HepG2 (cell line): Measurements from ENCODE around the gene ZNF444. TPM values are rescaled to one million over a fixed set of nuclear protein-coding genes. Genes with fewer than 3 reads are reported as not detected.
A peak's percentile ranks its signal among the peaks of the same experiment; 100 is the strongest.

ENCODE experiments used
- CREBL2 ChIP-seq: sonication (generic); formaldehyde crosslinking; IDR thresholded peaks from 2 replicates; pipeline ENCODE4 v1.8.1; 2023; ENCODE audit warnings: missing genetic modification reagents, mild to moderate bottlenecking, borderline replicate concordance
- FUBP1 ChIP-seq: sonication (generic); formaldehyde crosslinking; IDR thresholded peaks from 2 replicates; pipeline ENCODE4 v1.5.1; 2020; ENCODE audit warnings: missing genetic modification reagents, mild to moderate bottlenecking, borderline replicate concordance
- MTA1 ChIP-seq: sonication (generic); formaldehyde crosslinking; IDR thresholded peaks from 2 replicates; pipeline ENCODE4 v1.4.0; 2020; ENCODE audit warnings: missing genetic modification reagents, mild to moderate bottlenecking, borderline replicate concordance
- REST ChIP-seq, 2 experiments: IDR thresholded peaks; 2 replicates each; pipeline ENCODE4 v1.6.1; 2011 to 2012; ENCODE audit warnings: low read length in 2 of 2, borderline replicate concordance in 1 of 2, low read depth in 1 of 2, mild to moderate bottlenecking in 1 of 2, moderate library complexity in 1 of 2
- SIN3A ChIP-seq: IDR thresholded peaks from 2 replicates; pipeline ENCODE4 v1.6.1; 2011; ENCODE audit warnings: low read depth, mild to moderate bottlenecking, control low read depth, low read length, borderline replicate concordance
- SMARCC2 ChIP-seq: fragments of 450-650 bp; IDR thresholded peaks from 2 replicates; pipeline ENCODE4 v1.6.1; 2017; ENCODE audit warnings: antibody characterized with exemption, mild to moderate bottlenecking
- TBL1XR1 ChIP-seq: fragments of 150-350 bp; IDR thresholded peaks from 2 replicates; pipeline ENCODE4 v1.6.1; 2014; ENCODE audit warnings: borderline replicate concordance, low read length; ENCODE audit not compliant: partially characterized antibody
- ZBTB14 ChIP-seq: sonication (generic); formaldehyde crosslinking; IDR thresholded peaks from 2 replicates; pipeline ENCODE4 v1.4.0; 2020; ENCODE audit warnings: missing genetic modification reagents
- ZBTB37 ChIP-seq: sonication (generic); formaldehyde crosslinking; IDR thresholded peaks from 2 replicates; pipeline ENCODE4 v1.4.0; 2020; ENCODE audit warnings: mild to moderate bottlenecking, missing genetic modification reagents
- ZBTB44 ChIP-seq: sonication (generic); formaldehyde crosslinking; IDR thresholded peaks from 2 replicates; pipeline ENCODE4 v1.4.0; 2020; ENCODE audit warnings: missing genetic modification reagents
- ZNF280B ChIP-seq: sonication (generic); formaldehyde crosslinking; IDR thresholded peaks from 2 replicates; pipeline ENCODE4 v1.5.0; 2020; ENCODE audit warnings: missing genetic modification reagents, mild to moderate bottlenecking, borderline replicate concordance
- ZNF619 ChIP-seq: sonication (generic); formaldehyde crosslinking; IDR thresholded peaks from 2 replicates; pipeline ENCODE4 v1.4.0; 2020; ENCODE audit warnings: mild to moderate bottlenecking, missing genetic modification reagents
- ZNF674 ChIP-seq: sonication (generic); formaldehyde crosslinking; IDR thresholded peaks from 2 replicates; pipeline ENCODE4 v1.5.0; 2020; ENCODE audit warnings: low read depth, mild to moderate bottlenecking, missing genetic modification reagents
- ZNF761 ChIP-seq: sonication (generic); formaldehyde crosslinking; conservative IDR thresholded peaks from 2 replicates; pipeline ENCODE4 v1.4.0; 2020; ENCODE audit warnings: mild to moderate bottlenecking, missing genetic modification reagents
- polyA plus RNA-seq, 8 experiments: library from polyadenylated mRNA; depleted of rRNA in 3 of 8; stranded (reverse) in 7 of 8; unstranded in 1 of 8; fragments of >200 nt; fragmentation: Illumina TruSeq in 4 of 8; extraction: Trizol in 4 of 8; gene quantifications; 2 replicates each; pipeline versions ENCODE4 v1.2.1 to v1.2.3, GENCODE V29; 2011 to 2016; ENCODE audit warnings: low read depth in 4 of 8, missing spikeins in 1 of 8, mixed read lengths in 1 of 8; ENCODE audit not compliant: insufficient read depth in 1 of 8
- total RNA-seq, 5 experiments: library from RNA; depleted of rRNA; stranded (reverse); fragments of >200 nt; fragmentation: Illumina TruSeq; extraction: Trizol; gene quantifications; 2 replicates each; pipeline ENCODE4 v1.2.3, GENCODE V29; 2016; ENCODE audit warnings: low read depth in 1 of 5

ZNF444 gene
- total and polyA plus RNA-seq, 2 of the 13 experiments (the other 11 are each of a cell fraction or from before 2014, with no cell fraction given) = 27.4 to 30.3 TPM

- TF ChIP-seq ZBTB37 = no peak
- no peak for TF ChIP-seq FUBP1 (CRISPR knock-in tag)
- TF ChIP-seq CREBL2 (CRISPR knock-in tag) = no peak
- peak; percentile 26 for TF ChIP-seq TBL1XR1
- TF ChIP-seq ZNF761 (CRISPR knock-in tag) = peak; percentile 79; the same call in 1 of the 2 replicates
- no peak for TF ChIP-seq REST (IDR thresholded peaks at IDR 0.05; ENCODE audit: borderline replicate concordance in 1 of 2, low read depth in 1 of 2, low read length in 2 of 2)
- TF ChIP-seq SIN3A = 0 out of 2 replicates have a peak, but pooled peaks have one; percentile 60
- peak; percentile 46; the same call in 1 of the 2 replicates for TF ChIP-seq ZNF619 (CRISPR knock-in tag)
- no peak for TF ChIP-seq ZNF674 (CRISPR knock-in tag)
- no peak for TF ChIP-seq ZBTB14 (CRISPR knock-in tag)
- TF ChIP-seq ZNF280B = no peak
- no peak for TF ChIP-seq ZBTB44 (CRISPR knock-in tag)
- peak; percentile 78; the same call in 1 of the 2 replicates for TF ChIP-seq MTA1 (CRISPR knock-in tag)
- no peak for TF ChIP-seq SMARCC2
These were observed 19.6 kb upstream of the ZNF444 start, which contains the start of gene ZNF787 (continued) for GRCh38 chr19:56121180-56122167.
